ENCODE data around the gene JARID2.
A peak's percentile ranks its signal among the peaks of the same experiment; 100 is the strongest.

Gene JARID2

GRCh38 chr6:15245361-15246216, at the start of gene JARID2 (continued):
- TF ChIP-seq ZNF518A (tag by site-specific recombination; conservative IDR thresholded peaks at IDR 0.05; ENCODE audit: low read depth), result no peak; the same call in 1 of the 2 replicates
- no peak for TF ChIP-seq ZNF514 (tag by site-specific recombination; IDR thresholded peaks at IDR 0.05)
- no peak for TF ChIP-seq ZNF146 (tag by site-specific recombination; IDR thresholded peaks at IDR 0.05)
- no peak for TF ChIP-seq KLF9 (tag by site-specific recombination; IDR thresholded peaks at IDR 0.05; ENCODE audit: low read depth)
- no peak for TF ChIP-seq ZNF114 (tag by site-specific recombination; IDR thresholded peaks at IDR 0.05)
- no peak for TF ChIP-seq ZNF704 (tag by site-specific recombination; IDR thresholded peaks at IDR 0.05)
- TF ChIP-seq ZNF280D (tag by site-specific recombination; IDR thresholded peaks at IDR 0.05), result no peak
- peak; percentile 90; the same call in 1 of the 2 replicates for TF ChIP-seq ZNF362 (tag by site-specific recombination; IDR thresholded peaks at IDR 0.05)
- peak; percentile 52; the same call in 1 of the 2 replicates for TF ChIP-seq WT1 (tag by site-specific recombination; IDR thresholded peaks at IDR 0.05)
- peak; percentile 82 for TF ChIP-seq SP7 (tag by site-specific recombination; IDR thresholded peaks at IDR 0.05)
- no peak for TF ChIP-seq RBAK (tag by site-specific recombination; IDR thresholded peaks at IDR 0.05)
- TF ChIP-seq ZNF777 (tag by site-specific recombination; IDR thresholded peaks at IDR 0.05; ENCODE audit: borderline replicate concordance), result peak; percentile 79; the same call in 1 of the 2 replicates
- no peak for TF ChIP-seq GFI1B (tag by site-specific recombination; IDR thresholded peaks at IDR 0.05)
- TF ChIP-seq ZNF555 (tag by site-specific recombination; conservative IDR thresholded peaks at IDR 0.05), result no peak
- TF ChIP-seq ZNF350 (tag by site-specific recombination; IDR thresholded peaks at IDR 0.05), result no peak
- peak; percentile 71; the same call in 1 of the 2 replicates for TF ChIP-seq ZBTB6 (tag by site-specific recombination; IDR thresholded peaks at IDR 0.05)
- TF ChIP-seq REPIN1 (tag by site-specific recombination; IDR thresholded peaks at IDR 0.05; ENCODE audit: low read depth), result no peak
- peak; percentile 28; the same call in 1 of the 2 replicates for TF ChIP-seq ZNF121 (tag by site-specific recombination; IDR thresholded peaks at IDR 0.05)
- TF ChIP-seq YY1 (tag by site-specific recombination; IDR thresholded peaks at IDR 0.05), result peak; percentile 85
- no peak for TF ChIP-seq BCL6B (tag by site-specific recombination; IDR thresholded peaks at IDR 0.05)
- peak; percentile 84; the same call in 1 of the 2 replicates for TF ChIP-seq ZNF610 (tag by site-specific recombination; IDR thresholded peaks at IDR 0.05; ENCODE audit: borderline replicate concordance)
- no peak for TF ChIP-seq ZNF354C (tag by site-specific recombination; IDR thresholded peaks at IDR 0.05; ENCODE audit: borderline replicate concordance, low read depth)
- TF ChIP-seq ZNF600 (tag by site-specific recombination; IDR thresholded peaks at IDR 0.05), result no peak
